ENCODE results near the gene VAPA. TPM values are rescaled to one million over a fixed set of nuclear protein-coding genes. Genes with fewer than 3 reads are reported as not detected.

The VAPA gene
- total RNA-seq, 1 donor from 2014 or later, result 189 TPM

DNA sequence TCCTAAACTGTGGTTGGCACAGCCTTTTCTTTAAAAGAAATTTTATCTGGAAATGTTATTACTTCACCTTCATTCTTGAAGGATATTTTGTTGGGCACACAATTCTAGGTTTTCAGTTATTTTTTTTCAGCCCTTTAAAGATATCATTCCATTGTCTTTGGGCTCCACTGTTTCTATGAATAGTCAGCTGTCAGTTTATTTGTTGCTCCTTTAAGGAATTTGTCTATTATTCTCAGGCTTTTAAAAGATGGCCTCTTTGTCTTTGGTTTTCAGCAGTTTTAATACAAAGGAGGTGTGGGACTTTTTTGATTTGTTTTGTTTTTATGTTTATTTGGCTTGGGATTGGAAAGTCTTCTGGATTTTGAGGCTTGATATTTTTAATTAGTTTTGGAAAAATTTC is 61.8 kb downstream of the VAPA start:
- no peak for DNase-seq

DNA sequence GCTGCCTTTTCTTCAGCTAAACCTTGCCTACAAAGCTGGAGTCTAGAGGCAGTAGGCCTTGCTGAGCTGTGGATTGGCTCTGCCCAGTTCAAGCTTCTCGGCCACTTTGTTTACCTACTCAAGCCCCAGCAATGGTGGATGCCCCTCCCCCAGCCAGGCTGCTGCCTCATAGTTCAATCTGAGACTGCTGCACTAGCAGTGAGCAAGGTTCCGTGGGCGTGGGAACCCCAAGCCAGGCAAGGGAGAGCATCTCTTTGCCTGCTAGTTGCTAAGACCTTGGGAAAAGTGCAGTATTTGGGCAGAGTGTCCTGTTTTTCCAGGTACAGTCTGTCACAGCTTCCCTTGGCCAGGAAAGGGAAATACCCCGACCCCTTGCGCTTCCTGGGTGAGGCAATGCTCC is 68.9 kb downstream of the VAPA start:
- DNase-seq, result no peak

DNA sequence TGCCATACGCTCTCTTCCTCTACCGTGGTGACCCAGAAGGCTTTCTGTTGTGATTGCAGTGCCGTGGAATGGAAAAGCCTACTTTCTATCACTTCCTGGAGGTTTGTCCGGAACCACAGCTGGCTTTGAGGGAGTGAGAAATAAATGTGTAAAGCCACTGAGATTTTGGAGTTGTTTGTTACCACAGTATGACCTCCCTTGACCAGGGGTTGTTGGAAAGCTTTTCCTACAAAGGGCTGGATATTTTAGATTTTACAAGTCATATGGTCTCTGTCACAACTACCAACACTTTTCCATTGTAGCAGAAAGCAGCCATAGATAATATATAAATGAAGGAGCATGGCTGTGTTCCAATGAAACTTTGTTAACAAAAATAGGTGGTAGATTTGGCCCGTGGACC is 70.3 kb downstream of the VAPA start:
- DNase-seq, result no peak

DNA sequence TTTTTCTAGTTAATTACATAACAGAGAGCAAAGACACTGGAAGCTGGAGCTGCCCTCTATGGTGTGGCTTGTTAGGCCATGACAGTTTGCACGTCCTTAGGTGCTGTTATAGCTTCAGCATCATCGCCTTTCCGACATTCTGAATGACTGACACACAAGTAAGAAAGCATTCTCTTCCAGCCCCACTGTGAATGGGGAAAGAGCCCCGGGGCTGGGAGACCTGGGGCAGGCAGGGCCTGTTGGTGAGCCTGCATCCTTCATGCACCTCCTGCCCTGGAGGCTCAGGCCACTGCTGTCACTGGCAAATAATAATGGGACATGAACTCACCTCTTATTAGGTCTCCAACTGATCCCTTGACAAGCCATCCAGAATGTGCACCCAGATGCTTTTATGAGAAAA is 71.8 kb downstream of the VAPA start:
- DNase-seq, result no peak

DNA sequence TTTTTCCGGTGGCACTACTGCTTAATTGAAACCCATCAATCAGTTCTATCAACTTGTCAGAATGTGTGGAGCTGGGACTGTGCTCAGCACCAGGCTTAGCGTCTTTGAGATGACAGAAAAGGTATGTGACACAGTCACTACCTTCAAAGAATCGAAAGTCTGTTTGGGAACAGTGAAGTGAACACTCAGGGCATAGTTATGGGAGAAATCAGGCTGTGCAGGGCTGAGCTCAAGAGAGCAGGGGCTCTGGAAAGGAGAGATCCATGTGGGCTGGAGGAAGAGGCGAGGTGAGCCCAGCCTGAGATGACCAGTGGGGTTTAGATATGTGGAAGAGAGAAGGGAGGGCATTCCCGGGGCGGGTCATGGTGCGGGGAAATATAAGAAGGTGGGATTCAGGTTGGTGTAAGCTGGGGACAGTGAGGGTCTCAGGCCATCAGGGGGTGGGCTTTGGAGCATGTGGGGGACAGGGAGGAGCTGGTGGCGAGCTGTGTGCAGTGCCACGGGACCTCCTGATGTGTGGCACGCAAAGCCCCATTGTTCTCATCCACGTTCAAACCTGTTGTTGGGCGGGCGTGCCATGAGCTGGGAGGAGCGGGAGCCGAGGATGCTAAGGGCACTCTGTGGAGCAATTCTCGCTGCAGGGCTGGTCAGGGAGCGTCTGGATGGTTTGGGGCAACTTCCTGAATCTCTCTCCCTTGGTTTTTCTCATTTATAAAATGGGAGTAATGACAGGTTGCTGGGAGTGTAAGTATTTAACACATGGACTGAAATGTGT is 72.5 kb downstream of the VAPA start:
- DNase-seq, result no peak

DNA sequence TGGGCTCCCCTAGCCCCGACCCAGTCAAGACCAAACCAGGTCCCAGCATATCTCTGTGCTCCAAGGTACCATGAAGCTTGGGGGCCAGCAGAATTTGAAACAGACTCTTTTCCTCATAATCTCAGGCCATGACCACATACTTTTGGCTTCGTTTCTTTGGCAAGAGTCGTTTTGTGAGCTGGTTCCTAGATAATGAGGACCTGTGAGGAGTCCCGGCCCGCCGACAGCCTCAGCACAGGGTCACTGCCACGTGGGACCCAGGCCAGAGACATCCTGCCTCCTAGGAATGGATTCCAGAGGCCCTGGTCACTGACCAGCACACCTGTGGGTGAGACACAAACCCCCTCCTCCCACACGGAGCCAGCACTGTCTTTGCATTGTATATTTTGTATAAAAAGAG is 73.5 kb downstream of the VAPA start:
- DNase-seq, result no peak

DNA sequence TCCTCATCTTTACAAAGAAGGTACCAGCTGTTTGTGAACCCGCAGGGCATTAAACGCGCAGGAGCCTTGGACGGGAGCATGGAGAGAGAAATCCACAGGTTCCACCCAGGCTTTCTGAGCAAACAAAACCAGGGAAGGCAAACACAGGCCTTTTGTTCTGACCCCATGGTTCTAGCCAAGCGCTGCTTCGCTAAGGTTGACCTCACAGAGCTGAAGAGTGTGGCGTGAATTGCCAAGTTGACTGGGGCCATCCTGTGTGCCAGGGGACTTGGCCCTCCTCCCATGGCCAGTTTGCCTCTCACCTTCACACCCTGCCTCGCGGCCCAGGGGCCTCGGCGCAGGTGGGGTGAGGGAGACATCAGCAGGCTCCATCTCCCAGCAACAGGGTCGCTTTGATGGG is 74.1 kb downstream of the VAPA start:
- no peak for DNase-seq

DNA sequence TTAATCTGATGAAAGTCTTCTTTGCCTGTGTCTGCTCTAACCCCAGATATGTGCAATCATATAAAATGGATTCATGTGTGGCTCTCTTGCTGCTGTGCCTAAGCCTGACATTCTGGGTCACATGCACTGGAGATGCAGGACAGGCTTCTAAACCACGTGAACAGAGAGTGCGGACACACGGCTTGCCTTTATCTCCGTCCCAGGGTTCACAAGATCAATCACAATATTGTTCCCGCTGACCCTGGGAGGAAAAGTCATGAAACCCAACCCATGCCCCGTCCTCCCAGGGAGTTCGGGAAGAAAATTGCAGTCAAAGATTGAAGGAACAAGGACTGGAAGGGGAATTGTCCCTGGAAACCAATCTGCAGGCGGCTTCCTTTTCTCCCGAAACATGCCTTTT is 74.8 kb downstream of the VAPA start:
- no peak for DNase-seq

DNA sequence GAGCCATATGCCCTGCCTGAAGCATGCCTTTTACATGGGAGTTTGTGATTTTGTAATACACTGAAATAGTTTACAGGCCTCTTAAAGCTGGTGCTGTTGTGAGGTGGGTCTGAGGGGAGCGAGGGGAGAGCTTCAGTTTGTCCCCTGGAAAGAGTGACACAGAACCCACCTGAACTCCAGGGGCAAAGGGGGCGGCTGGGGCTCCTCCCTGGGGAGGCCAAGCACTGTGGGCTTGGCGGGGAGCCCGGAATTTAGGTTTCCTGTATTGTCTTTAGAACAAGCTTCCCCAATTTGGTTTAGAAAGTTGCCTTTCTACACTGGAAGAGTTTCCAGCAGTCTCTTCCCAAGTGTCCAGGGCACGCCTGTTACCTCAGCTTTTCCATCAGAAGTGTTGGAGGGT is 75.7 kb downstream of the VAPA start:
- no peak for DNase-seq

DNA sequence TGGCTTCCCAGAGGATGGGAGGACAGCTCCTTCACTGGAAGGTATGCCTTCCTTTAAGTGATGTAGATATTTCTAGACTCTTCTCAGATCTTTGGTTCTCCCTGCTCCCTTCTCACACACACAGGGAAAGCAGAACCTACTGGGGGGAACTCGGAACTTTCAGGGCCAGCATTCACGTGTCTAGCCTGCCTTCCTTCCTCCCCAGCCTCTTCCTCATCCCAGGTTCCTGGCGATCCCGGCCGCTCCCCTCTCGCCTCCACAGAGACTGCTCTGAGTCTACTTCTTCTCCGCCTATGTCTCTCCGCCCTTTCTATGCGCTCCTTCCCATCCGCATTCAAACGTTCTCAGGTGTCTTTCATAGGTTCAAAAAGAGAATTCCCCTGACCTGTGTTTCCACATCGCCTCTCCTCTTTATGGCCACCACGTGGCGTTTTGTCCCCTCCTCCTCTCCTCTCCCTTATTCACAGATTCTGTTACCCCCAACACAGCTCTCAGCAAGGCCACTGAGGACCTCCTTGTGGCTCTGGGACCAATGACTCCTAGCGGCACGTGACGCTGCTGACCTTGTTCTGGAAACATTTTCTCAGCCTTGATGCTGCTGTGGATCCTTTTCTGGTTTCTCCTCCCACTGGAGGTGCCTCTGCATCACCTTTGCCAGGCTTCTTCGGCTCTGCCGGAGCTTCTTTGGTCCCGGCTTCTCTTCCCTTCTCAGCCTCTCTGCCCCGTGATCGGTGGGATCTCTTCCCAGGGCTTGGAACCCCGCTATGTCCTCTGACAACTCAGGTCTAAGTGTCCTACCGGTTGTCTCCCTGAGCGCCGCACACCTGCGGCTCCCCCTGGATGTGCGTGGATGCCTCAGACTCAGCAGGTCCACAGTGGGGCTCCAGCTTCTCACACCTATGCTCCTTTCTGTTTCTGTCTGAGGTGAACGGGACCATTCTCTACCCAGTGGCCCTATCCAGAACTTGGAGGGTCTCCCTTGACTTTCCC is 77.5 kb downstream of the VAPA start:
- no peak for DNase-seq

DNA sequence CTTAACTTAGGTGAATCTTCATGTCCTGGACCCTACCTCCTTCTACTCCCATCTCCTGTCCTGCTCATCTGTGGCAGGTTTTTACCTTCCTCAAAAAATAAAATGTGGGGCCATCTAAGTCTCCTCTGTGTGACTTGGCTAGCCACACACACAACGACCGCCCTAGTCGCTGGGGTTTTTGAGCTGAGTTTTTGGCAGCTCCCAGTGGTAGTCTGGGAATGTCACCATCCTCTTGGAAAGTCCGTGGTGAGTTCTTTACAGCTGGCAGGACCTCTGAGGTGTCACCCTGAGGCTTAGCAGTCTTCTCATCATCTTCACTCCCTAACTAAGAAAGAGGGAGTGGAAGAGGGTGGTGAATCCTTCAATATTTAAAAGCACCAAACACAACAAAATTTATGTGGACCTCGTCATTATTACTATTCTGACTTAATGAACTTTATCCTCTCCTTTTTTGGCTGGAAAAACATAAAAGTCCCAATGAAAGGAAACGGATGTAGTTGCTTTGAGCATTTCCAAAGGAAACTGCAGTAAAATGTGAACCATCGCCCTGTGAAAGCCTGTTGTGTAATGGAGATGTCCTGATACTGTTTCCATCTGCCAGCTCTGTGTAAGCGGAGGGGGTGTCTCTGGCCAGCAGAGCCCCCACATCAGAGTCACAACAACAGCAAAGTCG is 78.6 kb downstream of the VAPA start:
- peak; percentile 80 for DNase-seq

DNA sequence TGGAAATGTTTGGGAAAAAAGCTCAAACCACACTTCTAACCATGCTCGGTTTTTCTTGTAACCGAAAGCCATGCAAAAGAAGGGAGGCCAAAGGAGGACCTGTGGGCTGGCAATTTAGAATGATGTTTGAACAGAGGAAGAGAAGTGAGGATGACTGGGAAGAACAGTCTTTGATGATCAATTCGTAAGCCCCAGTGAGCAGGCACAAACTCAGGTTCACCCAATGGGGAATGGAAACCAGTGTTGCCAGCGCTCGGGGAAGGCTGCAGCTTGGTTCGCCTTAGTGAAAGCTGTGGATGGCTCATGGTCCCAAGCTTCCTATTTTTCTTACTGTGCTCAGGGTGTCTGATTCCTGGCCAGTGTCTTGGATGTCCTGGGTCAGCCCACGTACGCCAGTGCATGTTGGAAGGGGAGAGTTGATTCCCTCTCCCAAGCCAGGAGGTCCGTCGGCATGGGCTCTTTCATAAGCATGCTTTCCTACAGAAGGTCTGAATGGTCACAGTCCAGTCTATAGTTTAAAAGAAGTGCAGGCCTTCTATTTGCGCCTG is 79.2 kb downstream of the VAPA start:
- no peak for DNase-seq

DNA sequence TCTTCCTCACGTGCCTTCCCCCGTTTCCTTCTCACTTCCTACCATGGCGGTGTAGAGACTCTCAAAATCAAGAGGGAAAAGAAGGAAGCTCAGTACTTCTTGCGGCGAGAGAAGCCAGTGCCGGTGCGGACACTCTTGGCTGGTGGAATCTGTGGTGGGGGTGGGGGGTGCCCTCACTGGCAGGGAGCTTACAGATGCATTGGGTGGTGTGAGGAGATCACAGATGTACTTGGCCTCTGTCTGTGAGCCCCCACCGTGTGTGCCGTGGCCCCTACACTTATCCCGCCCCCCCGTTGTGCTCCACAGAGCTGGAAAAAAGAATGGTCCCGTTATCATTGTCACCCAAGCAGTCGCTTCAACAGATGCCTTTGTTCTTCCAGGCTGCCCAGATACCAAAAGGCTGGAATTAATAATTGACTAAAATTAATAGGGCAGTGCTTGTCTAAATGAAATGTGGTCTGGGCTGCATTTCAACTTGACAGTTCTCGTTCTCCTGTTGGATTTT is 79.8 kb downstream of the VAPA start:
- DNase-seq, result no peak

DNA sequence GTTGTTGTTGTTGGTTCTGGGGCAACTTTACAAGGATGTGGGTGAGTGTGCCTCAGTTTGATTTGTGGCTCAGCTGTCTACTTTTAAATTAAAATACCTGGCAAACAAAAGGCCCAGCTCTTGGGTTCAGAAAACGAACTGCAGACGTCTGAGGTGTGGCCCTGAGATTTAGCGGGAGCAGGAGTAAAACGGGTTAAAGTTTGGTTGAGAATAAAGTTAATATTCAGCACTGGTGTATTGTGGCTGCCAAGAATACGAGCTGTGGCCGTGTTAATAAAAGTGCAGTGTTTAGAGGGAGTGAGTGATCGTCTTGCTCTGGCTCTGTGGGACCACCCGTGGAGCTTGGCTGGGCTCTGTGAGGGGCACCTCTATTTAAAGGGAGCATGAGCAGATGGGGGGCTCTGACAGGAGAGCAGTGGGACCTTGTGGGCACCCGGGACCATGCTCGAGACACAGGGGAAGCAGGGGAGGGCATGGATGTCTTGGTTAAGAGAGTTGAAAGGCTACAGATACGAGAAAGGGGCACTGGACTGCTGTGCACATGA is 80.3 kb downstream of the VAPA start:
- peak; percentile 12 for DNase-seq

DNA sequence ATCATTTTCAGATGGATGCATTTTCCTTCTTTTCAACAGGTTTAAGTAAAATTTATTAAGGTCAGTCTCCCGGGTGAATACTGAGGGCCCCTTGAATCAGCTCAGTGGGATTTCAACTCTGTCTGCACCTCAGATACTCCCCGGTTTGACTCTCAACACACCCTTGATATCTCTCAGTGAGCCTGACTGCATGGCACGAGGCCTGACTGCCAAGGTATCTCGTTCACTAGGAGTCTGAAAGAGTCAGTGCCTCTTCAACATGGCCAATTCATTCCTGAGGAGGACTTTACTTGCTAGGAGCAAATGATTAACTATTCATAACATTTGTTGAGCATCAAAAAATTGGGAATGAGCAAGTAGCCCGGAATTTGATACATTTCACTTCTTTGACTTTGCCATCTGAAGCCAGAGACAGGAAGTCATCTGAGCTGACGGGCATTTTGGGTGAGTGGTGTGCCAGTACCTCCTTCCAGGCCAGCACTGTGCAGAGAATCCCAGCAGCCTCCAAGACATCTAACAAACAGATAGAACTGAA is 81.0 kb downstream of the VAPA start:
- DNase-seq, result no peak

DNA sequence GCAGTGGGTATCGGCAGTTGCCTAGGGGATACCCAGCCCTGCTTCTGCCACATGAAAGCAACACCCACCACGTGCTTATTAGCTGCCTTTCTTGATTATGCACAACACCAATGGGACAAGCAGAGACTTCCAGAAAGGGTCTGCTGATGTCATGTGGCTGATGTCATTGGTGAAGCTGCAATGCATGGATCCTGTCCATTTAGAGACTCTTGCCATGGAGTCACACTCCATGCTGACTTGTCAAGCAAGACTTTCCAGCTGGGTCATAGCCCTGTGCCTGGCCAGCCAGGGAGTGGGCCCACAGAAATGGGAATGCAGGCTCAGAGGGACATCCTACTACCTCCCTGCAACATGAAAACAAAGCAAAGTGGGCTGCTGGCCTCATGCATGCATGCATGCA is 81.8 kb downstream of the VAPA start:
- DNase-seq, result no peak

DNA sequence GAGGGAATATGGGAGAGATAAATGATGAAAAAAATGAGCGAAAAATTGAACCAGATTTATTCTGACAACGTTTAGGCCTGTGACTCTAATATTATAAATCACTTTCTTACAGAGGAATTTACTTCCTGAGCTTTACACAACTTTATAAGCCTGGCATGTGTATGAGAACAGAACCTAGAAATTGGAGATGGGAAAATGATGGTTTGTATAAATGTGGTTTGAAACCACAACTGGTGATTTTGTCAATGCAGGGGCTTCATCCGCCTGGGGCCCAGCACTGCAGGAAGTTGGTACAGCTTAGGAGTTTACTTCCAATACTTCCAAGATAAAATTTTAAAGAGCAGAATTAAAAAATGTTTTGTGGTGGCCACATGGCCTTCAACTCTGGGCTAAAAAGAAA is 82.3 kb downstream of the VAPA start:
- no peak for DNase-seq

DNA sequence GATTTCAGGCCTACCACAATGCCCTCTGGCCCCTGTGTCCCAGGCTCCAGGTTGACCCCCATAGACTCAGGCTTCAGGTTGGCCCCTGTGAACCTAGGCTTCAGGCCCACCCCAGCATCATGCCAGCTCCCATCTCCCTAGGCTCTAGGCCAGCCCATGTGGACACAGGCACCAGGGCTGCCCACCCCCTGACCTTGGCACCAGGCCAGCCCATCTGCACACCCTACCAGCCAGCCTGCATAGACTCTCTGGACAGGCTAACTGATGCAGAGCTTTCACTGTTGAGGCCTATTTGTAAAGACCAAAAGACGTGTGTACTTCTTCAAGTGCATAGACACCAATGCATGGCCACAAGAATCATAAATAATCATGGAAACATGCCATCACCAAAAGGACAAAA is 83.9 kb downstream of the VAPA start:
- DNase-seq, result no peak

DNA sequence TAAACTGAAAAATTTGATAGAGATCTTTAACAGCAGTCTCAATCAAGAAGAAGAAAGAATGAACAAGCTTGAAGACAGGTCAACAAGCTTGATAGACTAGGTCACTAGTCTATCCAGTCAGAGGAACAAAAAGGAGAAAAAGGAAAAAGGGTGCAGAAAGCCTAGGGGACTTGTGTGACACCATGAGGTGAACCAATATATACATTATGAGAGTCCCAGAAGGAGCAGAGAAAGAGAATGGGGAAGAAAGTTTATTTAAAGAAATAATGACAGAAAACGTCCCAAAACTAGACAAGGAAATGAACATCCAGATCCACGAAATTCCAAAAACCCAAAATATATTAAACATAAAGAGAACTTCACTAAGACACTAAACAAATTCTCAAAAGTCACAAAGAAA is 84.5 kb downstream of the VAPA start:
- no peak for DNase-seq

DNA sequence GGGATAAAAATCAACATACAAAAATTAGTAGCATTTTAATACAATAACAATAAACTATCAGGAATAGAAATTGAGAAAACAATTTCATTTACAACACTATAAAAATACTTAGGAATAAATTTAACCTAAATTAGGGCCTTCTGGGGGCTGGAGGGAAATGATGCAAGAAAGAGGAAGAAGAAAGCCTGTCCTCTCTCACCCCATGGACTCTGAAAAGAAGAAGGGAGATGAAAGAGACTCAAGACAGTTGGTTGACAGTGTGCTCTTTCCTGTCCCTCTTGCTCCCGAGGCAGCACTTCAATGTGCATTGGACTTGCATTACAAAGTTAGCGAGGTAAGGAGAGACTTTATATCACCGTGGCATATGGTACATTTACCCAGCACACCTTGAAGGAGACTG is 88.5 kb downstream of the VAPA start:
- no peak for DNase-seq

DNA sequence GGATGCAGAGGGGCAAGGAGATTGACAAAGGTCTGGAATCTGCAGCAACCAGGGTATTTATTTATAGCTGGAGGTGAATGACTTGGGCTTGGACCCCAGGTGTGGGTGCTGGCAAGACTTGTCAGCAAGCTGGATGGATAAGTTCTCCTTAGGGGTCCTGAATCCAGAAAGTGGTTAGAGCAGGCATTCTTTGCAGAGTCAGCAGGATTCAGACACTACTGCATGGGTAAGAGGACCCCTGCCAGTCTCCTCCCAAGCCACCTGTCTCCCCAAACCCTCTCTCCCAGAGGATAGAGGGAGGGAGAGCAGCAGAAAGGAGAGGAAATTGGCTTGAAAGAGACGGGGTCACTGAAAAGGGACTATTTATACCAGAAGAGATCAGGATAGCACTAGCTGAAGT is 89.5 kb downstream of the VAPA start:
- DNase-seq, result no peak

DNA sequence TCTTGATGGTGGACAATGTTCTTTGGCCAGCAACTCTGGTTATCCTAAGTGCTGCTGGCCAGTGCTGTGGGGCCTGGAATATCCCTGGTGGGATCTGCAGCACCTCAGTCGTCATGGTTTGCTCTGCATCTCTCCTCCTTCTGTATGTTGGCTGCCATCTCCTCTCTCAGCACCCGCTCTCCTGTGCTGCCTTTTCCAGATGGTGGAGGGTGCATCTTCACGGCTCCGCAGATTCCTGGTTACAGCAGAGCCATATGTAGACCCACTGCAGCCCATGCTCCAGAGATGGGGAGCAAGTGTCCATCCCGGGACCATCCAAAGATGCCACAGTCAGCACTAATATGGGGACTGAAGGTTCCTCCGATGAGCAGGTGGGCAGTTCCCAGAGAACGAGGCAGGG is 90.0 kb downstream of the VAPA start:
- no peak for DNase-seq
